CD4-positive, alpha-beta T cell (primary cell): ENCODE results near the gene CACNA1H. TPM values are rescaled to one million over a fixed set of nuclear protein-coding genes. Genes with fewer than 3 reads are reported as not detected.

Source experiments
- ATAC-seq: fragments of 200-7000 bp; cut with Tn5 transposase; one replicate; pipeline ENCODE4 v1.10.0; 2022; ENCODE audit warnings: mild to moderate bottlenecking; ENCODE audit not compliant: poor library complexity
- CTCF ChIA-PET: fragments of 350-600 bp; sonication (Branson Sonifier 250); formaldehyde crosslinking; loops from one replicate; lab custom pipeline; 2021; ENCODE audit warnings: antibody characterized with exemption, inconsistent platforms; lab: Charles Lee
- POLR2A ChIA-PET: fragments of 350-600 bp; sonication (Branson Sonifier 250); formaldehyde crosslinking; loops from one replicate; lab custom pipeline; 2021; ENCODE audit warnings: antibody characterized with exemption, inconsistent platforms; lab: Charles Lee
- DNase-seq, 14 experiments: peaks; one replicate each; pipeline ENCODE4 v3.0.0-alpha.2; 2013 to 2020; ENCODE audit warnings: mixed read lengths in 2 of 14
- H3K27ac ChIP-seq, 2 donors: one replicate each; pipeline versions ENCODE4 v1.5.1 to v1.7.0; 2013; ENCODE audit warnings: low read length in 2 of 2, low read depth in 1 of 2, mild to moderate bottlenecking in 1 of 2
- H3K27me3 ChIP-seq, 2 experiments: 1 replicate in 1 of 2; 2 replicates in 1 of 2; pipeline versions ENCODE4 v1.6.1 to v1.7.0; 2013; ENCODE audit warnings: low read length in 2 of 2, control low read depth in 1 of 2, mild to moderate bottlenecking in 1 of 2, moderate library complexity in 1 of 2; ENCODE audit not compliant: insufficient read depth in 2 of 2, control insufficient read depth in 1 of 2
- H3K36me3 ChIP-seq: one replicate; pipeline ENCODE4 v1.6.1; 2013; ENCODE audit warnings: low read length, control low read depth; ENCODE audit not compliant: insufficient read depth
- H3K4me1 ChIP-seq: one replicate; pipeline ENCODE4 v1.6.1; 2013; ENCODE audit warnings: low read length, control low read depth; ENCODE audit not compliant: insufficient read depth
- H3K4me3 ChIP-seq: one replicate; pipeline ENCODE4 v1.5.1; 2013; ENCODE audit warnings: mild to moderate bottlenecking, low read length, moderate library complexity
- H3K9me3 ChIP-seq, 2 experiments: 1 replicate in 1 of 2; 2 replicates in 1 of 2; pipeline versions ENCODE4 v1.6.1 to v1.7.0; 2013; ENCODE audit warnings: low read length in 2 of 2, mild to moderate bottlenecking in 2 of 2, control low read depth in 1 of 2, moderate library complexity in 1 of 2; ENCODE audit not compliant: control insufficient read depth in 1 of 2, insufficient read depth in 1 of 2
- H3K27ac Mint-ChIP-seq: one replicate; pipeline ENCODE4 v1.8.0; 2020; ENCODE audit warnings: mixed read lengths
- H3K27me3 Mint-ChIP-seq: one replicate; pipeline ENCODE4 v1.8.0; 2021; ENCODE audit warnings: mixed read lengths
- H3K36me3 Mint-ChIP-seq: one replicate; pipeline ENCODE4 v1.8.0; 2021; ENCODE audit warnings: low read depth, mixed read lengths
- H3K4me1 Mint-ChIP-seq: one replicate; pipeline ENCODE4 v1.8.0; 2021; ENCODE audit warnings: low read depth, mixed read lengths
- H3K4me3 Mint-ChIP-seq: one replicate; pipeline ENCODE4 v1.8.0; 2020; ENCODE audit warnings: mild to moderate bottlenecking, mixed read lengths
- H3K9me3 Mint-ChIP-seq: one replicate; pipeline ENCODE4 v1.8.0; 2020; ENCODE audit warnings: mixed read lengths
- intact Hi-C, 2 experiments: fragments of 100-400 bp; cut with DNase I in 1 of 2; cut with micrococcal nuclease in 1 of 2; formaldehyde crosslinking; loops; one replicate each; pipeline versions ENCODE4 v1.15.1 to v1.9.0; 2023 to 2025; cut with DNase I, micrococcal nuclease
- total RNA-seq, 174 experiments: library from RNA in 2 of 174; stranded (reverse) in 2 of 174; gene quantifications; one replicate each; pipeline ENCODE4 v1.2.3 and lab custom pipeline; 2021 to 2026
- TF ChIP-seq, protein P1 (sequence below): fragments of 200-600 bp; IDR thresholded peaks from one replicate; pipeline ENCODE4 v1.8.0; 2022; ENCODE audit warnings: antibody characterized with exemption, mild to moderate bottlenecking

The CACNA1H gene
- total RNA-seq, 2 experiments from 2014 or later = 5.7 to 6.3 TPM

DNA sequence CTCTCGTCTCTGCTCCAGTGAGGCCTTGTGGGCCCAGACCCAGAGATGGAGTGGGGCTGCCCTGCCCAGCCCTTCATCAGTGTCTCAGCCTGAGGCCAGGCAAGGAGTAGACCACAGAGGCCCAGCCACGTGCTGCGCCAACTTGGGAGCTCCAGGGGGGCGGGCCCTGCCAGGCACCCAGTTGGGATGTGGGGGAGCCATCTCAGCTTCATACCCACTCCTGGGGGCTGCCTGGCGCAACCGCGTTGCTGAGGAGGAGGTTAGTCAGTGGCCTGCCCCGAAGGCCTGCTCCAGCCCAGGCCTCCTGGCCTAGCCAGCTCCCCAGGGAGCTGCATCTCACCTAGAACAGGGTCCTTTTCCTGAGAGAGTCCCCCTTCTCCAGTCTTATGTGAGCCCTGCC, 60.3 kb downstream of the CACNA1H start:
- ChIA-PET POLR2A (no interaction called here), CTCF (no interaction called here)
- no peaks in the 10 kb centered on the region for H3K27me3 ChIP-seq
- peaks cover 0 to 8% of the 10 kb centered on the region in 2 experiments for H3K9me3 ChIP-seq
- no peaks in the 10 kb centered on the region for H3K27me3 Mint-ChIP-seq
- H3K36me3 ChIP-seq = no peaks in the 10 kb centered on the region
- peaks cover 3% of the 10 kb centered on the region for H3K4me1 Mint-ChIP-seq
- H3K4me1 ChIP-seq = peaks cover 11% of the 10 kb centered on the region
- TF ChIP-seq, protein P1, sequence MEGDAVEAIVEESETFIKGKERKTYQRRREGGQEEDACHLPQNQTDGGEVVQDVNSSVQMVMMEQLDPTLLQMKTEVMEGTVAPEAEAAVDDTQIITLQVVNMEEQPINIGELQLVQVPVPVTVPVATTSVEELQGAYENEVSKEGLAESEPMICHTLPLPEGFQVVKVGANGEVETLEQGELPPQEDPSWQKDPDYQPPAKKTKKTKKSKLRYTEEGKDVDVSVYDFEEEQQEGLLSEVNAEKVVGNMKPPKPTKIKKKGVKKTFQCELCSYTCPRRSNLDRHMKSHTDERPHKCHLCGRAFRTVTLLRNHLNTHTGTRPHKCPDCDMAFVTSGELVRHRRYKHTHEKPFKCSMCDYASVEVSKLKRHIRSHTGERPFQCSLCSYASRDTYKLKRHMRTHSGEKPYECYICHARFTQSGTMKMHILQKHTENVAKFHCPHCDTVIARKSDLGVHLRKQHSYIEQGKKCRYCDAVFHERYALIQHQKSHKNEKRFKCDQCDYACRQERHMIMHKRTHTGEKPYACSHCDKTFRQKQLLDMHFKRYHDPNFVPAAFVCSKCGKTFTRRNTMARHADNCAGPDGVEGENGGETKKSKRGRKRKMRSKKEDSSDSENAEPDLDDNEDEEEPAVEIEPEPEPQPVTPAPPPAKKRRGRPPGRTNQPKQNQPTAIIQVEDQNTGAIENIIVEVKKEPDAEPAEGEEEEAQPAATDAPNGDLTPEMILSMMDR = no peak
- H3K27ac ChIP-seq = no peak overlapping the region
- DNase-seq = no peak
- H3K27ac Mint-ChIP-seq = no peak overlapping the region
- no peaks in the 10 kb centered on the region for H3K9me3 Mint-ChIP-seq
- H3K36me3 Mint-ChIP-seq = no peaks in the 10 kb centered on the region
- no peak for ATAC-seq
- intact Hi-C loops = no loop called here
- no peak overlapping the region for H3K4me3 ChIP-seq
- no peak overlapping the region for H3K4me3 Mint-ChIP-seq

GRCh38 chr16:1213796-1214372, 61.0 kb downstream of the CACNA1H start:
- DNase-seq (no peak), ATAC-seq (no peak)
- peaks cover 0 to 8% of the 10 kb centered on the region in 2 experiments for H3K9me3 ChIP-seq
- no peak overlapping the region for H3K4me3 ChIP-seq
- intact Hi-C loops = no loop called here
- Mint-ChIP-seq H3K27ac (no peak overlapping the region), H3K27me3 (no peaks in the 10 kb centered on the region), H3K9me3 (no peaks in the 10 kb centered on the region), H3K4me3 (no peak overlapping the region), H3K4me1 (no peaks in the 10 kb centered on the region), H3K36me3 (no peaks in the 10 kb centered on the region)
- no peaks in the 10 kb centered on the region for H3K27me3 ChIP-seq
- H3K4me1 ChIP-seq = peaks cover 7% of the 10 kb centered on the region
- POLR2A ChIA-PET = no interaction called here
- TF ChIP-seq, protein P1 = no peak
- H3K27ac ChIP-seq = no peak overlapping the region
- CTCF ChIA-PET = no interaction called here
- H3K36me3 ChIP-seq = no peaks in the 10 kb centered on the region

GRCh38 chr16:1214719-1215118, 61.8 kb downstream of the CACNA1H start:
- Mint-ChIP-seq H3K4me3 (no peak overlapping the region), H3K27ac (no peak overlapping the region), H3K27me3 (no peaks in the 10 kb centered on the region), H3K4me1 (no peaks in the 10 kb centered on the region), H3K9me3 (no peaks in the 10 kb centered on the region), H3K36me3 (no peaks in the 10 kb centered on the region)
- DNase-seq = no peak
- H3K9me3 ChIP-seq = peaks cover 0 to 8% of the 10 kb centered on the region in 2 experiments
- no peak overlapping the region for H3K4me3 ChIP-seq
- ATAC-seq = no peak
- TF ChIP-seq, protein P1 = no peak
- H3K27ac ChIP-seq = no peak overlapping the region
- H3K4me1 ChIP-seq = peaks cover under 1% of the 10 kb centered on the region
- ChIA-PET CTCF (no interaction called here), POLR2A (no interaction called here)
- intact Hi-C loops = no loop called here
- H3K27me3 ChIP-seq = no peaks in the 10 kb centered on the region
- H3K36me3 ChIP-seq = no peaks in the 10 kb centered on the region
